ENCODE measurements around the gene PABPN1L.

DNA sequence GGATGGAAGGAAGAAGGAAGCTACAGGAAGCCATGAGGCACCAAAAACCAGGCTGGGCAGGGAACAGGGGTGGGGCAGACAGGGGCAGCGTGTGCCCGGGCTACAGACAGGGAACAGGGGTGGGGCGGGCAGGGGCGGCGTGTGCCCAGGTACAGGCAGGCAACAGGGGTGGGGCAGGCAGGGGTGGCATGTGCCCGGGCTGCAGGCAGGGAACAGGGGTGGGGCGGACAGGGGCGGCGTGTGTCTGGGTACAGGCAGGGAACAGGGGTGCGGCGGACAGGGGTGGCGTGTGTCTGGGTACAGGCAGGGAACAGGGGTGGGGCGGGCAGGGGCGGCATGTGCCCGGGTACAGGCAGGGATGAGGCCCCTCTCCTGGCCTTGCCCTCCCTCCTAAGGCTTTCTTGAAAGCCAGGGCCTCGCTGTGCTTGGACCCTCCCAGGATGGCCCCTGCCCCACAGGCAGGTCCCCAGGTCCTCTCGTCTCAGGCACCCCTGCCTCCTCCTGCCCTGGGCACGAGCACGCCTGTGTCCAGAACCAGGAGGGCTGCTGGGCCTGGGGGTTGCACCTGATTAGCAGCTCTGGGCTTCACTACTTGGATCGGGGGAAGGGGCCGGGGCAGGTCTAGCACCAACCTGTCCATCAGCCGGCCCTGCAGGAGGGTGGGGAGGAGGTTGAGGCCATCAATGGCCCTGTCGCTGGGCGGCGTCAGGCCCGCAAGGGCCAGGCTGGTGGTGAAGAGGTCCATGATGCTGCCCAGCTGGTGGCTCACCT, 40.2 kb downstream of the PABPN1L start:
- TF ChIP-seq POLR2A (IDR thresholded peaks at IDR 0.05) (no peak), EP300 (IDR thresholded peaks at IDR 0.05) (no peak)

All from stomach (tissue), 4 donors.